ENCODE results near the gene STK24. TPM values are rescaled to one million over a fixed set of nuclear protein-coding genes. Genes with fewer than 3 reads are reported as not detected.

The STK24 gene
- total RNA-seq, 3 donors from 2014 or later = 190 to 210 (median 204) TPM

- intact Hi-C loops (cut with DNase I, micrococcal nuclease) = no loop called here
- H3K4me1 ChIP-seq (ENCODE audit: low read depth) = peaks cover 5% of the 10 kb centered on the region
- H3K4me3 ChIP-seq = no peak overlapping the region
- H3K9me3 ChIP-seq = no peaks in the 10 kb centered on the region
- TF ChIP-seq, protein P1, sequence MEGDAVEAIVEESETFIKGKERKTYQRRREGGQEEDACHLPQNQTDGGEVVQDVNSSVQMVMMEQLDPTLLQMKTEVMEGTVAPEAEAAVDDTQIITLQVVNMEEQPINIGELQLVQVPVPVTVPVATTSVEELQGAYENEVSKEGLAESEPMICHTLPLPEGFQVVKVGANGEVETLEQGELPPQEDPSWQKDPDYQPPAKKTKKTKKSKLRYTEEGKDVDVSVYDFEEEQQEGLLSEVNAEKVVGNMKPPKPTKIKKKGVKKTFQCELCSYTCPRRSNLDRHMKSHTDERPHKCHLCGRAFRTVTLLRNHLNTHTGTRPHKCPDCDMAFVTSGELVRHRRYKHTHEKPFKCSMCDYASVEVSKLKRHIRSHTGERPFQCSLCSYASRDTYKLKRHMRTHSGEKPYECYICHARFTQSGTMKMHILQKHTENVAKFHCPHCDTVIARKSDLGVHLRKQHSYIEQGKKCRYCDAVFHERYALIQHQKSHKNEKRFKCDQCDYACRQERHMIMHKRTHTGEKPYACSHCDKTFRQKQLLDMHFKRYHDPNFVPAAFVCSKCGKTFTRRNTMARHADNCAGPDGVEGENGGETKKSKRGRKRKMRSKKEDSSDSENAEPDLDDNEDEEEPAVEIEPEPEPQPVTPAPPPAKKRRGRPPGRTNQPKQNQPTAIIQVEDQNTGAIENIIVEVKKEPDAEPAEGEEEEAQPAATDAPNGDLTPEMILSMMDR (IDR thresholded peaks at IDR 0.05) = no peak
- no peaks in the 10 kb centered on the region for H3K36me3 ChIP-seq (ENCODE audit: low read depth)
- peak; percentile 56 for ATAC-seq
- DNase-seq = no peak
These were observed 109.5 kb downstream of the STK24 start for GRCh38 chr13:98467263-98467985.

DNA sequence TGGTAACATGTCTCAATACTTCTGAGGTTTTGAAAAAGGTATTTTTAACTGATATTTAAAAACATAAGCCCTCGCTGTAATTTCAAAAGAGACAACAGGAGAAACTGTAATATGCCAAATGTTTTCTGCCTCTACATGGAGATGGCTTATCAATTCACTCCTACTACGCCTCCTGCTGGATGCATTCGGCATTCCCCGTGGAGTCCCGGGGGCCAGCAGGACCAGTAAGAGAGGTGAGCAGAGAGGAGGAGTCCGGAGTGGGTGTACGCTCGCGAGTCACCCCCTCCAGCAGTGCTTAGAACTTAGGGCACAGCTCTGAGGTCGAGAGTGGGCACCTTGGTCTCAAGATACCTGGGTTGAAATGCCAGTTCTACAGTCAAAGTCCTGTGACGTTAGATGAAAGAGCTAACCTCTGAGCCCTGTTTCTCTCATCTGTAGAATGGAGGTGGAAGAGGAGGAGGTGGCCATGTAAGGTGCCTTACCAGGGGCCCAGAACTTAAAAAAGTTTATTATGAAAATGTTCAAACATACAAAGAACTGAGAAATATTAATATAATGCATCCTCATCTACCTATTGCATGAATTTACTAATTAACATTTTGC lies 110.2 kb downstream of the STK24 start:
- ATAC-seq (peak; percentile 49), DNase-seq (peak in 1 of 3 donors; percentile 73)
- Histone ChIP-seq H3K4me3 (no peak overlapping the region), H3K4me1 (ENCODE audit: low read depth) (peaks cover 5% of the 10 kb centered on the region), H3K9me3 (no peaks in the 10 kb centered on the region), H3K36me3 (ENCODE audit: low read depth) (no peaks in the 10 kb centered on the region)
- TF ChIP-seq, protein P1 (IDR thresholded peaks at IDR 0.05) = peak; percentile 22
- intact Hi-C loops (cut with DNase I, micrococcal nuclease) = no loop called here

- TF ChIP-seq, protein P1 (IDR thresholded peaks at IDR 0.05) = no peak
- Histone ChIP-seq H3K4me1 (ENCODE audit: low read depth) (peaks cover 5% of the 10 kb centered on the region), H3K9me3 (no peaks in the 10 kb centered on the region), H3K36me3 (ENCODE audit: low read depth) (peaks cover 4% of the 10 kb centered on the region), H3K4me3 (no peak overlapping the region)
- DNase-seq (no peak), ATAC-seq (no peak)
- intact Hi-C loops (cut with DNase I, micrococcal nuclease) = no loop called here
These were observed 114.0 kb downstream of the STK24 start for GRCh38 chr13:98462946-98463345.

GRCh38 chr13:98462241-98462882 lies 114.5 kb downstream of the STK24 start:
- DNase-seq (no peak), ATAC-seq (no peak)
- intact Hi-C loops (cut with DNase I, micrococcal nuclease) = no loop called here
- Histone ChIP-seq H3K4me1 (ENCODE audit: low read depth) (peaks cover 5% of the 10 kb centered on the region), H3K4me3 (no peak overlapping the region), H3K36me3 (ENCODE audit: low read depth) (peaks cover 4% of the 10 kb centered on the region), H3K9me3 (no peaks in the 10 kb centered on the region)
- TF ChIP-seq, protein P1 (IDR thresholded peaks at IDR 0.05) = no peak

GRCh38 chr13:98461486-98462240 lies 115.2 kb downstream of the STK24 start:
- H3K36me3 ChIP-seq (ENCODE audit: low read depth) = peaks cover 4% of the 10 kb centered on the region
- no peaks in the 10 kb centered on the region for H3K9me3 ChIP-seq
- H3K4me3 ChIP-seq = no peak overlapping the region
- DNase-seq (no peak), ATAC-seq (no peak)
- intact Hi-C loops (cut with DNase I, micrococcal nuclease) = no loop called here
- TF ChIP-seq, protein P1 (IDR thresholded peaks at IDR 0.05) = no peak
- peaks cover under 1% of the 10 kb centered on the region for H3K4me1 ChIP-seq (ENCODE audit: low read depth)
